Stimulated activated CD8-positive, alpha-beta memory T cell treated with anti-CD3 and anti-CD28 coated beads, Interleukin-12 subunit alpha, Interleukin-12 subunit beta, amount 100 ng/mL, for 24 hours (primary cell): ENCODE measurements around the gene SOSTDC1.

Experiments
- DNase-seq: peaks from one replicate; pipeline ENCODE4 v3.0.0-alpha.2; 2020; ENCODE audit errors: extremely low read depth

The SOSTDC1 gene

DNA sequence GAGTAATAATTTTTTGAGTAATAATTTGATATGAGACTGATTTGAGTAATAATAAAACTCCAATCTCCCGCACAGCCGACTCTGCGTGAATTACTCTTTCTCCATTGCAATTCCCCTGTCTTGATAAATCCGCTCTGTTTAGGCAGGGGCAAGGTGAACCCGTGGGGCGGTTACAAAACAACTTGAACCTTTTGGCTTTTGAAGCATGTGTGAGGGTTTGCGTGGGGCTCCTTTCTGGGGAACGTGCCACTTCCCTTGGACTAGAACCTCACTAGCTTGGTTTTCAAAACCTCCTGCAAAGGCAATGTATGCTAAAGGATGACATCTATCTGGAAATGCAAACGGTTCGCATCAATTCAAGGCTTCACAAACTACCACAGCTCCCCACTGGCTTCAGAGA is 45.7 kb downstream of the SOSTDC1 start:
- DNase-seq, result no peak

GRCh38 chr7:16419126-16419525 is 46.4 kb downstream of the SOSTDC1 start:
- no peak for DNase-seq

DNA sequence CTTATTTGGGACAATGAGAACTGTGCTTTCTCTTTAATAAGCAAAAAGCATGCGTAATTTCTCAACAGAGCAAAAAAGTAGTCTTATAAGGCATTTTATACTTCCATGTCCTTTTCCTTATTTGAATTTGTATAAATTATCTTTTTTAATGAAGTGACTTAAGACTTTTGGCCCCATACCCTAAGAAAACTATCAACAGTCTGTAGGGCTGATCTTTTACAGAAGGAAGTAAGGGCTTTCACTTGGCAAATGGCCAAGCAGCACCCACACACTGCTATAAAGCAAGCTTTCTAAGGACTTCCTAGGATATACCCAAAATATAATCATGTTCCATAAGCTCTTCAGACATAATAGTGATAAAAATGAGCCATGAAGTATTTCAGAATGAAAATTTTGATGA is 47.6 kb downstream of the SOSTDC1 start:
- DNase-seq, result no peak

DNA sequence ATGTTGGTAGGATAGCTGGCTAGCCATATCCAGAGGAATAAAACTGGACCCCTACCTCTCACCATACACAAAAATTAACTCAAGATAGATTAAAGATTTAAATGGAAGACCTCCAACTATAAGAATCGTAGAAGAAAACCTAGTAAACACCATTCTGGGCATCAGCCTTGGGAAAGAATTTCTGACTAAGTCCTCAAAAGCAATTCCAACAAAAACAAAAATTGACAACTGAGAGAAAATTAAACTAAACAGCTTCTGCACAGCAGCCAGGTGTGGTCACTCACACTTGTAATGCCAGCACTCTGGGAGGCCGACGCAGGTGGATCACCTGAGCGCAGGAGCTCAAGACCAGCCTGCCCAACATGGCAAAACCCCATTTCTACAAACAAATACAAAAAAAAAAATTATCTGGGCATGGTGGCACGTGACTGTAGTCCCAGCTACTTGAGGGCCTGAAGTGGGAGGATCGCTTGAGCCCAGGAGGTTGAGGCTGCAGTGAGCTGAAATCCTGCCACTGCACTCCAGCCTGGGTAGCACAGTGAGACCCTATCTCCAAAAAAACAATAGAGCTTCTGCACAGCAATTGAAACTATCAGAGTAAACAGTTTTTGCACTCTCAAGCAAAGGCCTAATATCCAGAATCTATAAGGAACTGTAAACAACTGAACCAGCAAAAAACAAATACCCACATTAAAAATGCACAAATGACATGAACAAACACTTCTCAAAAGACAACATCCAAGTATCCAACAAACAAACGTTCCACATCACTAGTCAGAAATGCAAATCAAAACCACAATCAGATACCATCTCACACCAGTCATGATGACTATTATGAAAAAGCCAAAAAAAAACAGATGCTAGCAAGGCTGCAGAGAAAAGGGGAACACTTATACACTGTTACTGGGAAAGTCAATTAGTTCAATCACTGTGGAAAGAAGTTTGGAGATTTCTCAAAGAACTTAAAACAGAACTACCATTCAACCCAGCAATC is 49.0 kb downstream of the SOSTDC1 start:
- no peak for DNase-seq

- no peak for DNase-seq
These were observed 53.0 kb downstream of the SOSTDC1 start for GRCh38 chr7:16412274-16413254.
